HL-60 (cell line): ENCODE measurements around the gene JAK3.

Experiments
- DNase-seq, 2 experiments: peaks; one replicate each; pipeline ENCODE4 v3.0.0-alpha.2; 2010 to 2020; ENCODE audit warnings: low read depth in 1 of 2, low spot score in 1 of 2
- H3K27ac ChIP-seq: fragments of 250-450 bp; sonication (Bioruptor Pico); replicated peaks from 2 replicates; pipeline ENCODE4 v1.5.1; 2020; ENCODE audit warnings: mild to moderate bottlenecking, moderate library complexity
- H3K27me3 ChIP-seq: fragments of 250-450 bp; sonication (Bioruptor Pico); 2 replicates; pipeline ENCODE4 v1.5.1; 2021; ENCODE audit warnings: mild to moderate bottlenecking, moderate library complexity; ENCODE audit not compliant: insufficient read depth, poor library complexity, severe bottlenecking
- H3K4me3 ChIP-seq: replicated peaks from 2 replicates; pipeline ENCODE4 v1.5.1; 2011; ENCODE audit warnings: mild to moderate bottlenecking, control low read depth, low read length; ENCODE audit not compliant: insufficient read depth
- CTCF ChIP-seq: IDR thresholded peaks from one replicate; pipeline ENCODE4 v1.5.1; 2011; ENCODE audit warnings: low read length, control low read depth, inconsistent platforms; ENCODE audit not compliant: insufficient read depth
- GABPA ChIP-seq: IDR thresholded peaks from 2 replicates; pipeline ENCODE4 v1.6.1; 2012; ENCODE audit warnings: low read depth
- POLR2AphosphoS5 ChIP-seq: IDR thresholded peaks from 2 replicates; pipeline ENCODE4 v1.6.1; 2012; ENCODE audit warnings: low read depth
- SPI1 ChIP-seq: IDR thresholded peaks from 2 replicates; pipeline ENCODE4 v1.6.1; 2012; ENCODE audit warnings: low read depth, mild to moderate bottlenecking, borderline replicate concordance
- TF ChIP-seq, protein P1 (sequence below): IDR thresholded peaks from 2 replicates; pipeline ENCODE4 v1.6.1; 2012; ENCODE audit warnings: low read depth; ENCODE audit not compliant: insufficient replicate concordance

JAK3 gene

GRCh38 chr19:17817668-17818363, 30.0 kb downstream of the JAK3 start:
- TF ChIP-seq POLR2AphosphoS5 = no peak
- TF ChIP-seq GABPA = no peak
- TF ChIP-seq, protein P1, sequence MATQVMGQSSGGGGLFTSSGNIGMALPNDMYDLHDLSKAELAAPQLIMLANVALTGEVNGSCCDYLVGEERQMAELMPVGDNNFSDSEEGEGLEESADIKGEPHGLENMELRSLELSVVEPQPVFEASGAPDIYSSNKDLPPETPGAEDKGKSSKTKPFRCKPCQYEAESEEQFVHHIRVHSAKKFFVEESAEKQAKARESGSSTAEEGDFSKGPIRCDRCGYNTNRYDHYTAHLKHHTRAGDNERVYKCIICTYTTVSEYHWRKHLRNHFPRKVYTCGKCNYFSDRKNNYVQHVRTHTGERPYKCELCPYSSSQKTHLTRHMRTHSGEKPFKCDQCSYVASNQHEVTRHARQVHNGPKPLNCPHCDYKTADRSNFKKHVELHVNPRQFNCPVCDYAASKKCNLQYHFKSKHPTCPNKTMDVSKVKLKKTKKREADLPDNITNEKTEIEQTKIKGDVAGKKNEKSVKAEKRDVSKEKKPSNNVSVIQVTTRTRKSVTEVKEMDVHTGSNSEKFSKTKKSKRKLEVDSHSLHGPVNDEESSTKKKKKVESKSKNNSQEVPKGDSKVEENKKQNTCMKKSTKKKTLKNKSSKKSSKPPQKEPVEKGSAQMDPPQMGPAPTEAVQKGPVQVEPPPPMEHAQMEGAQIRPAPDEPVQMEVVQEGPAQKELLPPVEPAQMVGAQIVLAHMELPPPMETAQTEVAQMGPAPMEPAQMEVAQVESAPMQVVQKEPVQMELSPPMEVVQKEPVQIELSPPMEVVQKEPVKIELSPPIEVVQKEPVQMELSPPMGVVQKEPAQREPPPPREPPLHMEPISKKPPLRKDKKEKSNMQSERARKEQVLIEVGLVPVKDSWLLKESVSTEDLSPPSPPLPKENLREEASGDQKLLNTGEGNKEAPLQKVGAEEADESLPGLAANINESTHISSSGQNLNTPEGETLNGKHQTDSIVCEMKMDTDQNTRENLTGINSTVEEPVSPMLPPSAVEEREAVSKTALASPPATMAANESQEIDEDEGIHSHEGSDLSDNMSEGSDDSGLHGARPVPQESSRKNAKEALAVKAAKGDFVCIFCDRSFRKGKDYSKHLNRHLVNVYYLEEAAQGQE = no peak
- no peak for TF ChIP-seq SPI1
- no peak for TF ChIP-seq CTCF
- no peaks in the 10 kb centered on the region for H3K27me3 ChIP-seq
- no peak overlapping the region for H3K4me3 ChIP-seq
- H3K27ac ChIP-seq = no peak overlapping the region
- no peak for DNase-seq

- TF ChIP-seq SPI1 (no peak), POLR2AphosphoS5 (no peak), GABPA (no peak), CTCF (no peak)
- TF ChIP-seq, protein P1 = no peak
- H3K27ac ChIP-seq = no peak overlapping the region
- no peak for DNase-seq
- no peak overlapping the region for H3K4me3 ChIP-seq
- peaks cover 23% of the 10 kb centered on the region for H3K27me3 ChIP-seq
Observed at GRCh38 chr19:17812099-17812498, 35.7 kb downstream of the JAK3 start.

- no peak for TF ChIP-seq POLR2AphosphoS5
- TF ChIP-seq, protein P1 = no peak
- no peak for TF ChIP-seq GABPA
- Histone ChIP-seq H3K27me3 (peaks cover 23% of the 10 kb centered on the region), H3K4me3 (no peak overlapping the region), H3K27ac (no peak overlapping the region)
- no peak for DNase-seq
Observed at GRCh38 chr19:17811681-17812080, 36.1 kb downstream of the JAK3 start.
